Cardiac muscle cell (in vitro differentiated cells and primary cell): ENCODE data around the gene PPIE. TPM values are rescaled to one million over a fixed set of nuclear protein-coding genes. Genes with fewer than 3 reads are reported as not detected.

Experiments used
- DNase-seq, 2 donors: peaks; one replicate each; pipeline versions ENCODE4 v3.0.0 to v3.0.0-alpha.2; 2010 to 2017; ENCODE audit warnings: low read depth in 1 of 2, low spot score in 1 of 2
- H3K27ac ChIP-seq: fragments of 200-600 bp; sonication (generic); 2 replicates; pipeline ENCODE4 v1.5.1; 2016
- H3K27me3 ChIP-seq: fragments of 200-600 bp; sonication (generic); 2 replicates; pipeline ENCODE4 v1.6.0; 2016; ENCODE audit warnings: control low read depth
- H3K36me3 ChIP-seq: fragments of 200-600 bp; sonication (generic); 2 replicates; pipeline ENCODE4 v1.5.1; 2016; ENCODE audit warnings: control low read depth
- H3K4me1 ChIP-seq: fragments of 200-600 bp; sonication (generic); 2 replicates; pipeline ENCODE4 v1.8.1; 2017; ENCODE audit warnings: low read depth, mild to moderate bottlenecking, mixed run types
- H3K4me3 ChIP-seq: fragments of 200-600 bp; sonication (generic); 2 replicates; pipeline ENCODE4 v1.5.1; 2016; ENCODE audit warnings: mild to moderate bottlenecking
- H3K9me3 ChIP-seq: fragments of 200-600 bp; sonication (generic); 2 replicates; pipeline ENCODE4 v1.5.1; 2017; ENCODE audit warnings: low read depth, mild to moderate bottlenecking, control low read depth
- CTCF ChIP-seq: IDR thresholded peaks from 2 replicates; pipeline ENCODE4 v1.5.1; 2012; ENCODE audit warnings: low read depth, mild to moderate bottlenecking, low read length
- polyA plus RNA-seq: library from polyadenylated mRNA; unstranded; fragments of >200 nt; fragmentation: Nextera tagmentation; extraction: Ambion mirVana; gene quantifications from 2 replicates; pipeline ENCODE4 v1.2.1, GENCODE V29; 2016
- total RNA-seq: library from RNA; depleted of rRNA; stranded (reverse); fragments of >200 nt; gene quantifications from 2 replicates; pipeline ENCODE4 v1.2.3, GENCODE V29; 2016

PPIE gene
- total and polyA plus RNA-seq, 2 experiments from 2014 or later: 38.7 to 68.3 TPM

GRCh38 chr1:39758556-39759435 lies 20.1 kb downstream of the PPIE start:
- peaks cover 3% of the 10 kb centered on the region for H3K36me3 ChIP-seq
- no peak overlapping the region for H3K27ac ChIP-seq
- TF ChIP-seq CTCF: no peak
- no peaks in the 10 kb centered on the region for H3K27me3 ChIP-seq
- no peaks in the 10 kb centered on the region for H3K9me3 ChIP-seq
- no peak overlapping the region for H3K4me3 ChIP-seq
- H3K4me1 ChIP-seq: no peaks in the 10 kb centered on the region
- DNase-seq: no peak

- DNase-seq: no peak
- Histone ChIP-seq H3K4me3 (no peak overlapping the region), H3K4me1 (no peaks in the 10 kb centered on the region), H3K27ac (no peak overlapping the region), H3K36me3 (no peaks in the 10 kb centered on the region), H3K27me3 (no peaks in the 10 kb centered on the region), H3K9me3 (no peaks in the 10 kb centered on the region)
- no peak for TF ChIP-seq CTCF
These were observed 20.7 kb downstream of the PPIE start for GRCh38 chr1:39759436-39759726.

GRCh38 chr1:39760074-39761008 lies 21.7 kb downstream of the PPIE start:
- Histone ChIP-seq H3K9me3 (no peaks in the 10 kb centered on the region), H3K4me3 (no peak overlapping the region), H3K27me3 (no peaks in the 10 kb centered on the region), H3K27ac (no peak overlapping the region), H3K36me3 (no peaks in the 10 kb centered on the region), H3K4me1 (no peaks in the 10 kb centered on the region)
- DNase-seq: no peak
- TF ChIP-seq CTCF: no peak

GRCh38 chr1:39761016-39761415 lies 22.3 kb downstream of the PPIE start:
- Histone ChIP-seq H3K27me3 (no peaks in the 10 kb centered on the region), H3K36me3 (no peaks in the 10 kb centered on the region), H3K4me1 (no peaks in the 10 kb centered on the region), H3K4me3 (no peak overlapping the region), H3K9me3 (no peaks in the 10 kb centered on the region), H3K27ac (no peak overlapping the region)
- no peak for DNase-seq
- no peak for TF ChIP-seq CTCF

GRCh38 chr1:39761557-39762260 lies 23.0 kb downstream of the PPIE start:
- no peak overlapping the region for H3K4me3 ChIP-seq
- no peaks in the 10 kb centered on the region for H3K4me1 ChIP-seq
- no peaks in the 10 kb centered on the region for H3K9me3 ChIP-seq
- no peaks in the 10 kb centered on the region for H3K27me3 ChIP-seq
- H3K27ac ChIP-seq: no peak overlapping the region
- no peaks in the 10 kb centered on the region for H3K36me3 ChIP-seq
- no peak for DNase-seq
- no peak for TF ChIP-seq CTCF
